Spinal cord (tissue), 10 donors: ENCODE data around the gene SMARCAL1. TPM values are rescaled to one million over a fixed set of nuclear protein-coding genes. Genes with fewer than 3 reads are reported as not detected.

Experiments used
- DNase-seq, 6 donors: peaks; one replicate each; pipeline versions ENCODE4 v3.0.0 to v3.0.0-alpha.2; 2013 to 2015; ENCODE audit warnings: low spot score in 6 of 6, low read depth in 4 of 6
- H3K27ac ChIP-seq: one replicate; pipeline ENCODE4 v1.5.1; 2013; ENCODE audit warnings: low read depth, low read length, control low read depth
- H3K27me3 ChIP-seq: one replicate; pipeline ENCODE4 v1.6.1; 2013; ENCODE audit warnings: low read length; ENCODE audit not compliant: control insufficient read depth, insufficient read depth
- H3K36me3 ChIP-seq: one replicate; pipeline ENCODE4 v1.6.1; 2013; ENCODE audit warnings: low read length; ENCODE audit not compliant: control insufficient read depth, insufficient read depth
- H3K4me1 ChIP-seq: one replicate; pipeline ENCODE4 v1.6.1; 2013; ENCODE audit warnings: low read length; ENCODE audit not compliant: control insufficient read depth, insufficient read depth
- H3K4me3 ChIP-seq: one replicate; pipeline ENCODE4 v1.5.1; 2013; ENCODE audit warnings: low read depth, low read length, control low read depth
- H3K9me3 ChIP-seq: one replicate; pipeline ENCODE4 v1.6.1; 2013; ENCODE audit warnings: low read length; ENCODE audit not compliant: control insufficient read depth, insufficient read depth
- WGBS: methylation state at CpG from one replicate; pipeline ENCODE4 v1.1.5; 2013; ENCODE audit warnings: missing lambda C conversion rate; ENCODE audit not compliant: insufficient coverage; 5-methylcytosine and 5-hydroxymethylcytosine counted together
- polyA plus RNA-seq, 2 donors: library from polyadenylated mRNA; unstranded; fragments of 120-200 nt; gene quantifications; one replicate each; pipeline ENCODE4 v1.2.1, GENCODE V29; 2013; ENCODE audit not compliant: insufficient read length in 2 of 2
- total RNA-seq, 2 donors: library from RNA; depleted of rRNA in 1 of 2; stranded (reverse); fragments of 120-200 nt in 1 of 2; fragments of >200 nt in 1 of 2; gene quantifications; one replicate each; pipeline versions ENCODE4 v1.2.3 to v1.2.4, GENCODE V29; 2013 to 2014
- donor health status: healthy.

SMARCAL1 gene
- total and polyA plus RNA-seq, 4 donors: 13.6 to 18.0 (median 15.6) TPM

- Histone ChIP-seq H3K4me3 (no peak overlapping the region), H3K27me3 (no peaks in the 10 kb centered on the region), H3K9me3 (no peaks in the 10 kb centered on the region), H3K4me1 (peaks cover 3% of the 10 kb centered on the region), H3K36me3 (peaks cover 53% of the 10 kb centered on the region), H3K27ac (no peak overlapping the region)
- 94% methylated on average over 11 of the region's 14 CpGs for WGBS
- DNase-seq: no peak
Measured at GRCh38 chr2:216425008-216425787, 12.9 kb downstream of the SMARCAL1 start.

- no peaks in the 10 kb centered on the region for H3K27me3 ChIP-seq
- no peak overlapping the region for H3K4me3 ChIP-seq
- H3K4me1 ChIP-seq: peaks cover 7% of the 10 kb centered on the region
- H3K27ac ChIP-seq: no peak overlapping the region
- H3K36me3 ChIP-seq: peaks cover 52% of the 10 kb centered on the region
- DNase-seq: no peak
- H3K9me3 ChIP-seq: no peaks in the 10 kb centered on the region
- WGBS: no CpG with 5 or more reads among the region's 2 CpGs
Measured at GRCh38 chr2:216426166-216426777, 14.0 kb downstream of the SMARCAL1 start.

GRCh38 chr2:216426938-216427337, 14.7 kb downstream of the SMARCAL1 start:
- peaks cover 7% of the 10 kb centered on the region for H3K4me1 ChIP-seq
- peaks cover 51% of the 10 kb centered on the region for H3K36me3 ChIP-seq
- H3K27ac ChIP-seq: no peak overlapping the region
- 100% methylated on average over 1 of the region's 4 CpGs for WGBS
- no peaks in the 10 kb centered on the region for H3K27me3 ChIP-seq
- no peaks in the 10 kb centered on the region for H3K9me3 ChIP-seq
- no peak overlapping the region for H3K4me3 ChIP-seq
- no peak for DNase-seq

GRCh38 chr2:216428618-216429350, 16.5 kb downstream of the SMARCAL1 start:
- WGBS: 73% methylated on average over 5 of the region's 6 CpGs
- Histone ChIP-seq H3K36me3 (peaks cover 56% of the 10 kb centered on the region), H3K27ac (no peak overlapping the region), H3K9me3 (no peaks in the 10 kb centered on the region), H3K4me3 (no peak overlapping the region), H3K27me3 (no peaks in the 10 kb centered on the region), H3K4me1 (peaks cover 7% of the 10 kb centered on the region)
- no peak for DNase-seq

- Histone ChIP-seq H3K27ac (no peak overlapping the region), H3K4me1 (peaks cover 7% of the 10 kb centered on the region), H3K27me3 (no peaks in the 10 kb centered on the region), H3K9me3 (no peaks in the 10 kb centered on the region), H3K4me3 (no peak overlapping the region), H3K36me3 (peaks cover 59% of the 10 kb centered on the region)
- DNase-seq: no peak
- WGBS: no CpG with 5 or more reads among the region's 5 CpGs
Measured at GRCh38 chr2:216429428-216429827, 17.1 kb downstream of the SMARCAL1 start.

- H3K9me3 ChIP-seq: no peaks in the 10 kb centered on the region
- no peak overlapping the region for H3K4me3 ChIP-seq
- peaks cover 61% of the 10 kb centered on the region for H3K36me3 ChIP-seq
- peaks cover 7% of the 10 kb centered on the region for H3K4me1 ChIP-seq
- peak in 1 of 6 donors; percentile 61 for DNase-seq
- no peak overlapping the region for H3K27ac ChIP-seq
- no peaks in the 10 kb centered on the region for H3K27me3 ChIP-seq
- WGBS: 77% methylated on average over 9 of the region's 13 CpGs
Measured at GRCh38 chr2:216430811-216431530, 18.7 kb downstream of the SMARCAL1 start.

- Histone ChIP-seq H3K36me3 (peaks cover 61% of the 10 kb centered on the region), H3K9me3 (no peaks in the 10 kb centered on the region), H3K4me1 (peaks cover 7% of the 10 kb centered on the region), H3K27me3 (no peaks in the 10 kb centered on the region), H3K27ac (no peak overlapping the region), H3K4me3 (no peak overlapping the region)
- peak in 1 of 6 donors; percentile 45 for DNase-seq
Measured at GRCh38 chr2:216431531-216431856, 19.2 kb downstream of the SMARCAL1 start.

- no peaks in the 10 kb centered on the region for H3K27me3 ChIP-seq
- no peak for DNase-seq
- H3K4me3 ChIP-seq: no peak overlapping the region
- 43% methylated on average over 1 of the region's 2 CpGs for WGBS
- H3K9me3 ChIP-seq: no peaks in the 10 kb centered on the region
- no peaks in the 10 kb centered on the region for H3K4me1 ChIP-seq
- H3K27ac ChIP-seq: no peak overlapping the region
- H3K36me3 ChIP-seq: peaks cover 59% of the 10 kb centered on the region
Measured at GRCh38 chr2:216436383-216436782, 24.1 kb downstream of the SMARCAL1 start.

GRCh38 chr2:216441308-216442010, 29.2 kb downstream of the SMARCAL1 start:
- Histone ChIP-seq H3K27ac (no peak overlapping the region), H3K4me1 (no peaks in the 10 kb centered on the region), H3K36me3 (peaks cover 19% of the 10 kb centered on the region), H3K27me3 (no peaks in the 10 kb centered on the region), H3K4me3 (no peak overlapping the region), H3K9me3 (no peaks in the 10 kb centered on the region)
- no CpG with 5 or more reads among the region's 3 CpGs for WGBS
- DNase-seq: no peak
